Left forelimb (tissue), 1 donor: ENCODE results near the gene TSPAN4.

Experiments used
- DNase-seq: peaks from one replicate; pipeline ENCODE4 v3.0.0-alpha.2; 2018; ENCODE audit warnings: low spot score

The TSPAN4 gene

DNA sequence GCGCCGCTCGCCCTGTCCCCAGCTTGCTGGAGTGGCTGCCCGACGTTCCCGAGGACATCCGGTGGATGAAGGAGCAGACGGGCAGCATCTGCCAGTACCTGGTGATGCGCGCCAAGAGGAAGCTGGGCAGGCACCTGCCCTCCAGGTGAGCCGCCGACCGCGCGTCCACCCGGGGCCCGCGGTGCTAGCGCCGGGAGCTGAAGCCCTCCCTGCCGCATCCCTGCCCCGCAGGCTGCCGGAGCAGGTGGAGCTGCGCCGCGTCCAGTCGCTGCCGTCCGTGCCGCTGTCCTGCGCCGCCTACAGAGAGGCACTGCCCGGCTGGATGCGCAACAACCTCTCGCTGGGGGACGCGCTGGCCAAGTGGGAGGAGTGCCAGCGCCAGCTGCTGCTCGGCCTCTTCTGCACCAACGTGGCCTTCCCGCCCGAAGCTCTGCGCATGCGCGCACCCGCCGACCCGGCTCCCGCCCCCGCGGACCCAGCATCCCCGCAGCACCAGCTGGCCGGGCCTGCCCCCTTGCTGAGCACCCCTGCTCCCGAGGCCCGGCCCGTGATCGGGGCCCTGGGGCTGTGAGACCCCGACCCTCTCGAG is 18.3 kb upstream of the TSPAN4 start:
- no peak for DNase-seq

DNA sequence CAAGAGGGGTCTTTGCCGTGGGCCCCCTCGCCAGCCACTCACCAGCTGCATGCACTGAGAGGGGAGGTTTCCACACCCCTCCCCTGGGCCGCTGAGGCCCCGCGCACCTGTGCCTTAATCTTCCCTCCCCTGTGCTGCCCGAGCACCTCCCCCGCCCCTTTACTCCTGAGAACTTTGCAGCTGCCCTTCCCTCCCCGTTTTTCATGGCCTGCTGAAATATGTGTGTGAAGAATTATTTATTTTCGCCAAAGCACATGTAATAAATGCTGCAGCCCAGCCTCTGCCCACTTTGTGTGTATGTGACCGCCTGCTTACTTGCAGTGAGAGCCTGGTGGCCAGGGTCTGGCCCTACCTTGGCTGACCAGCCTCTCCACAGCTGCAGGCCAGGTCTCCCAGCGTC is 17.7 kb upstream of the TSPAN4 start:
- no peak for DNase-seq

DNA sequence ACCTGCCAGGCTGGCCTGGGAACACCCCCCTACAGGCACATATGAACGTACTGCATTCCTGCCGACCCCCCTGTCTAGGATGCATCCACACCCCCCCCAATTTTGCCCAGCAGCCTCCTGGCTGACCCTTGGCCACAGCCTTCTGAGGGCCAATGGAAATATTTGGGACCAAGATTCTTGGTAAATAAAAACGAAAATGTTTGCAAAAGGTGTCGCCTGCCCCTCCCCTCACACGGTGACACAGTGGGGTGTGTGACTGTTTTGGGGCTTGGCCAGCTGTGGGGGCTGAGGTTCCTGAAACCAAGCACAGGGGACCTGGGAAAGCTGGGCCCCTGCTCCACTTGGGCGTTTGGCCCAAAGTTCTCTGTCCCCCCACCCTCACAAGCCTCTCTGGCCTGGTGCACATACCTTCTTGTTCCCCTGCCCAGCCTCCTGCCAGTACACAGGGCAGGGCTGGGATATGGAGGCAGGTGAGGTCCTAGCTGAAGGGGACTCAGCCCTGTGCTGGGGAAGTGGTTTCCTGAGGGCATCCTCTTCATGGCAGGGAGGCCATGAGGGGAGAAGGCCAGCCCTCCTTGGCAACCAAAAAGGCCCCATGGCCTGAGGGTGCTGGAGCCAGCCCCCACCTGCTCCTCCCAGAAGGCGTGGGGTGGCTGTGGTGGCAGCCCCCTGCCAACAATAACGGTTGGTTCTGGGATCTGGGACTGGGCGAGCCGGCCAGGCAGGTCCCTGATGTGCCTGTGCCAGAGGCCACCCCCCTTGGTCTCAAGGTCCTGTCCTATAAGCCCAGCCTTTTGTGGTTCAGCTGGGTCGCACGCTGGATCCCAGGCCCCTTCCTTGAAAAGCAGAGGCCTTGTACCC is 17.1 kb upstream of the TSPAN4 start:
- DNase-seq, result no peak

DNA sequence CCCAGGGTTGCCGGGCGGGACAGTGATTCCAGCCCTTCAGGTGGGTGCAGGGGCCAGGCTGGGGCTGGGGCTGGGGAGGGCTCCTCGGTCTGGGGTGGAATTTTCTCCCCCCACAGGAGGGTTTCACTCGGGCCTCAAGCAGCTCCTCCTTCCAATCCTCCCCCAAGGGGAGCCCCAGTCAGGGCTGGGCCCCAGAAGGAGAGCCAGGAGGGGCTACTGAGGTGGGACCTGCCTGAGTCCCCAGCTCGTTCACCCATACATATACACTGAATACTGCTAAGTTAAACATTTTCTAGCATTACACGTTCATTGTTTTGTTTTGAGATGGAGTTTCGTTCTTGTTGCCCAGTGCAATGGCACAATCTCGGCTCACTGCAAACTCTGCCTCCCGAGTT is 16.4 kb upstream of the TSPAN4 start:
- DNase-seq, result no peak

DNA sequence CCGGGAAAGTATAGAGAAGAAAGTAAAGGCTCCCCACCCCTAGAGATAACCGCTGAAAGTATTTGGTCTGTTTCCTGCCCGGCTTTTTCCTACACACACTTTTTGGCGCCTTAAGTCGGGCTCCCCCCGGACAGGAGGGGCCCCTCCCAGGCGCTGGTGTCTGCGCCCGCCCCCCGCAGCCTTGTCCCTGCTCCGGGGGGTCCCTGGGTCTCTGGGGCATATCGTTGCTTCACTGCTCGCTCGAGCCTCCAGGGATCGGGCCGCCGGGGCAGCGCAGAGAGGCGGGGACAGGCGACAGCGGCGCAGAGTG is 15.9 kb upstream of the TSPAN4 start:
- DNase-seq, result no peak

DNA sequence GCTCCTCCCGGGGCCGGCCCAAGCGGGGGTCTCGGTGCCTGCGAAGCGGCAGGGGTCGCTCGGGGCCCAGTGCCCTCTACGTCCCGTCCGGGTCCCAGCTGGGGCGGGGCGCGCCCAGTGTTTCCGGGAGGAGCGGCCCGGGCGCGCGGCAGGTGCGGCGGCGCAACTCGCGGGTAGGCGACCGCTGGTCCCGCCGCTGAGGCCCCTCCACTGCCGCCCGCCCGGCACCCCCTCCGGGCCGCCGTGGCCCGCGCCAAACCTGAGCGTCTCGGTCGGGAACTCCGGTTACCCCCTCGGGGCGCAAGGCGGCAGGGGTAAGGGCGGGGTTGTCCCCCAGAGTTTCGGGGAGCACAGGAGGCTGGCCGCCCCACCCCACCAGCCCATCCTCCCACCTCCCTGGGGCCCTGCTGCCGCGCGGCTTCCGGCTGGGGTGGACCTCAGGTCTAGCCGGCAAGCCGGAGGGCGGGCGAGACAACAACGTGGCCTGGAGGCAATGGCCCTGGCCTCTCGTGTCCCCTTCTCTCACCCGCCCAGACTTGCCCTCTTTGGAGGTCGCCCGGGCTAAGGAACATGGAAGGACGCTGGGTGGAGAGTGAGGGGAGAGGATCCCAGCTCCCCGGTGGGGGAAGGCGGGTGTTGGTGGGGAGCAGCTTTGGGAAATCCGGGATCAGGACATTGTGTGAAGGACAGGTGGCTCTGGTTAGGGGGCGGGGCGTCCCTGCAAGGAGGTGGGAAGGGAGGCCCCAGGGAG is 15.3 kb upstream of the TSPAN4 start:
- no peak for DNase-seq

DNA sequence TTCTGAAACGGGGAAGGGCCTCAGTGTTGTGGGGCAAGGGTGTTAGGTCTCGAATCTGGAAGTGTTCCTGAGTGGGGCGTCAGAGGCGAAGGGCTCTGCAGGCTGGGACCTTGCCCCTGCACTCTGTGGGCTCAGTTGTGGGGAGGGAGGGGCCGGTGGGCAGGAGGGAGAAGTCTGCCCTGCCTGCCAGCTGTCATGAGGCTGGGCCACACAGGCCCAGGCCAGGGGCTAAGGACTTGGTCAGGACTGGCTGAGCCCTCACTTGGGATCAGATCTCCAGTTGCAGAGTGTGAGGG is 14.8 kb upstream of the TSPAN4 start, which contains the start of gene CRACR2B:
TSS of gene CRACR2B (plus strand) at position 23 of the 296 bp plus-strand sequence. CDS start 689 bp downstream, outside the sequence.
- DNase-seq, result no peak

DNA sequence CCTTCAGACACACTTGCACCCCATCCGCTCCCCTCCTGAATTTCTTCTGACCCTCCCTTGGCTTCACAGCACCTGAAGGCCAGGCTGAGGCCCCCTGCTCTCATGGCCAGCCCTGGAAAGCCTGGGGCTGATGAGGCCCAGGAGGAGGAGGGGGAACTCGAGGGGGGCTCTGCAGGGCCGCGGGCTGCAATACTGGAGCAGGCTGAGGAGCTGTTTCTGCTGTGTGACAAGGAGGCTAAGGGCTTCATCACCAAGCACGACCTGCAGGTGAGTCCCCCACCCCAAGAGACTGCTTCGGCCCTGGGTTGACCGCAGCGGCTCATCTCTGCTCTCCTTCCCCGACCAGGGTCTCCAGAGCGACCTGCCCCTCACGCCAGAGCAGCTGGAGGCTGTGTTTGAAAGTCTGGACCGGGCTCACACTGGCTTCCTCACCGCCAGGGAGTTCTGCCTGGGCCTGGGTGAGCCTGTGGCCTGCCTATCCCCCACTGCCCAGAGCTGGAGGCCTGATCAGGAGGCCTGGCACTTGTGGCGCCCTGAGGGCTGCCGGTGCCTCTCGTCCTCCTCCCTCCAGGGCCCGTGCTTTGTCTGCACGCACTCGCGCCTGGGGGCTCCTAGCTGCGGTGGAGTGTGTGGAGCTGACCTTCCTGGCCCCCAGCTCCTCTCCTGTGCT is 14.0 kb upstream of the TSPAN4 start:
- DNase-seq, result no peak

DNA sequence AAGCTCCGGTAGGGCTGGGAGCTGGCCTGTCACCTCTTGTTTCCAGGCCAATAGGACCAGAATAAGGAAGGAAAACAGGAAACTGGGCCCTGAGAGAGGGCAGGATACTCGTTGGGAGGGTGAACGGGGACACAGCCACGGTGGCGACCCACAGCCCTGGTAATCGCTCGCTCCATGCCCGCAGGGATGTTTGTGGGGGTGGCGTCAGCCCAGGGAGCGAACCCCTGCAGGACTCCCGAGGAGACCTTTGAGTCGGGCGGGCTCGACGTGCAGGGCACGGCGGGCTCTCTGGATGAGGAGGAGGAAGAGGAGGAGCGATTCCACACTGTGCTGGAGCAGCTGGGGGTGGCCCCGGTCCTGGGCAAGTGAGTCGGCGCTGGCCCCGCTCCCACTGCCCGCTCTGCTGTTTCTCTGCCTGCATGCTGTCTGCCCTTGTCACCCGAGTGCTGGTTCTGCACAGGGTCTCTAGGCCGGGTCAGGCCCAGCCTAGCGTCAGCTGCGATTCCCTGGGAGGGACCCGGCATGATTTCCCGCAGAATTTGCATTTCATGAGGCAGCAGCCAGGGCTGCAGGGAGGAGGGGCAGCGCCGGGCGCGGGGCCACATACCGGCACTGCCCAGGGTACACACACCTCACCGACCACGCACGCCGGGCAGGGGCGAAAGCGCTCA is 13.3 kb upstream of the TSPAN4 start:
- no peak for DNase-seq

DNA sequence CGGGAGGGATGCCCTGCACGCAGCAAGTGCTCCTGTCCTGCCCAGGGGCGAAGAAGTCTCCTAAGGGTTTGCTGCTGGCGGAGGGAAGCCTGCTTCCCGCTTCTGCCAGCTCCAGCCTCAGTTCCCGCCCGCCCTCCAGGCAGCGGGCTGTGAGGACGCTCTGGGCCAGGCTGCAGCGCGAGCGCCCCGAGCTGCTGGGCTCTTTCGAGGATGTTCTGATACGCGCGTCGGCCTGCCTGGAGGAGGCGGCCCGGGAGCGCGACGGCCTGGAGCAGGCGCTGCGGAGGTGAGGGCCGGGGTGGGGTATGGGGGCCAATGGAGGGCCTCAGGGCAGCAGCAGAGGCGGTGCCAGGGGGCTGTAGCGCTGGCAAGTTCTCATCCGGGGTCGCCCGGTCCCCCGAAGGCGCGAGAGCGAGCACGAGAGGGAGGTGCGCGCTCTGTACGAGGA is 12.8 kb upstream of the TSPAN4 start:
- DNase-seq, result no peak

DNA sequence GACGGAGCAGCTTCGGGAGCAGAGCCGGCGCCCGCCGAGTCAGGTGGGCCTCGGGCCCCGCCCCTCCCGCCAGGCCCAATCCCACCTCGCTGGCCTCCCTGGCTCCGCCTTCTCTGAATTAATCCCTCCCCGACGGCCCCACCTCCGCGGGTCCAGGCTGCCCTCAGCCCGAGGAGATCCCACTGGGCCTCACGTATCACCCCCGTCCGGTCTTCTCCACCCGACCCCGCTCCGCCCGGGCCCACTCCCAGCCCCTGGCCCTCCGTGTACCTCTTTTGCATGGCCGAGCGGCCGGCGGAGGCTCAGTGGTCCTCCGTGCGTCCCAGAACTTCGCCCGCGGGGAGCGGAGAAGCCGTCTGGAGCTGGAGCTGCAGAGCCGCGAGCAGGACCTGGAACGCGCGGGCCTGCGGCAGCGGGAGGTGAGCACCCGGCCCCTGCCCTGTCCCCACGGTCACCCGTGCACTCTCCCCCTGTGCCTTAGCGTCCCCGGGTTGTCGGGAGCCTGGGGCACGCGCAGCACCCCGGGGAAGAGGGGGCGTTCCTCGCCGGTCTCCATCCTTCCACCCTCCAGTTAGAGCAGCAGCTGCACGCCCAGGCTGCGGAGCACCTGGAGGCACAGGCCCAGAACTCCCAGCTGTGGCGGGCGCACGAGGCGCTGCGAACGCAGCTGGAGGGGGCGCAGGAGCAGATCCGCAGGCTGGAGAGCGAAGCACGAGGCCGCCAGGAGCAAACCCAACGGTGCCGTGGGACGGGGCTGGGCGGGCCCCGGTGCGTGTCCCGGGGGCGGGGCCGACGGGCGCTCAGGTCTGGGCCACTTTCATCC is 12.1 kb upstream of the TSPAN4 start:
- DNase-seq, result no peak

DNA sequence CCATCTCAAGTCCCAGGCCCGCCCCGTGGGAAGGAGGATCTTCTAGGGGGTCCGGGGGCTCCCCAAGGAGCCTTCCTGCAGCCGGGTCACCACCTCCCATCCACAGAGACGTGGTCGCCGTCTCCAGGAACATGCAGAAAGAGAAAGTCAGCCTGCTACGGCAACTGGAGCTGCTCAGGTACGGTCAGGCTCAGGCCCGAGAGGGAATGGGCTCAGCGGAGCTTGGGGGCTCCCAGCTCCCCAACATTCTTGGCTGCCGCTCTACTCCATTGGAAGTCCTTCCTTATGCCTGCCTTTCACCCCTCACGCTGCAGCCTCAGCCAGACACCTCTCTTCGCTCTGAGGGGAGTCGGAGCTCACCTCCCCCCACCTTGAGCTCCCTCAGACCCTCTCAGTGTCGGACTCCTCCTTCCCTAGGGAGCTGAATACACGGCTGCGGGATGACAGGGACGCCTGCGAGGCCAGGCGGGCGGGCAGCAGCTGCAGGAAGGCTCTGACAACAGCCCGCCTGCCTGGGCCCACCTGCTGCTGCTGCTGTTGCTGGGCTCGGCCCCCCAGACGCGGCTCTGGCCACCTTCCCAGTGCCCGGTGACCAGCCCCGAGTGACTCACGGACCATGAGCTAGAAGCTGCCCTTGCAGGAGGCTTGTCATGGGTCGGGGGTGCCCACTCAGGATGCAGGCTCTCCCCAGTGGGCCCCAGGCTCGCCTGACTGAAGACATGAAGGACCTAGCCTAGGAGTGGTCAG is 11.4 kb upstream of the TSPAN4 start:
- DNase-seq, result no peak

DNA sequence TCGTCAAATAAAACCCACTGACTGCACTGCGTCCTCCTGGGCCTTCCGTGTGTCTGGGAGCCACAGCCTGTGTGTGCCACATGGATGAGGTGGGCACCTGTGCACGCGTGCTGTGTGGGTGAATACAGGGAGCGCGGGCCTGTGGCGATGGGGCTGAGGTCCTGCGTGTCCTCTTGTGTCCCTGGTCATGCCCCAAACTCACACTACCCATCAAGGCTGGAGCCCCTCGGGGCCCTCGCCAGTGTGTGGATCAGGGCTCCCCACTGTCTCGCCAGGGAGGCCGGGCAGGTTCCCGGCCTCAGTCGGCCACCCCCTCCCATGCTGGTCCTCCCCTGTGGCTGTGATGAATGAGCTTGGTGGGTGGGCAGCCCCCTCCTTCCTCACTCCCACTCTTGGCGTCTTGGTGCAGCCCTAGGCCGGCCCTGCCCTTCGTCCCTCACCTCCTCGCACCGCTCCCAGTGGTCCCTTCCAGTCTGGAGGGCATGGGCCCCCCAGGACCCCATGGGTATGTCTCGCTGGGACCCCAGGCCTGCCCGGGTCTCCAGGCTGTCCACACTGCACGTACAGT is 10.6 kb upstream of the TSPAN4 start:
- DNase-seq, result no peak

DNA sequence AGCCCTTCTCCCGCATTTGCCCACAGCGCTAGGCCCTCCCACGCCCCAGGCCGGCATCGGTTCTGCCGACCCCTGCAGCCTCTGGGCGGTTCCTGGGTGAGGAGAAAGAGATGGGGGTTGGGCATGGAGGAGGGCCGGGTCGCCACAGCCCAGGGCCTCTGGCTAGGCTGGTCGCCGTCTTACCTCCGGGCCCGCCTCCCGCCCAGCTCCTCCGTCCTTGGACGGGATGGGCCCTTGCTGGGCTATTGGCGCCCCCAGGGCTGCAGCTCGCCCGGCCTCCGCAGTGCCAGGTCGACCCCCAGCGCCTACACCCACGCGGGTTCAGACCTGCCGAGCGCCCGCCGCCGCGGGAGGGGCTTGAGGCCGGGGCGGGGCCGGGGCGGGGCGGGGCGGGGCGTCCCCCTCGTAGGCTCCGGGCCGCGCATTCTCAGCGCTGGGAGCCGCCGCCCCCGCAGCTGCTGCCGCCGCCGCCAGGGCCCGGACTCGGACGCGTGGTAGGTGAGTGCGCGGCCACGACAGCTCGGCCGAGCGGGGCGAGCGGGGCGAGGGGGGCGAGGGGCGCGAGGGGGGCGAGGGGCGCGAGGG is 10.0 kb upstream of the TSPAN4 start, which contains the start of gene CD151:
TSS of gene CD151 (plus strand) at position 424 of the 585 bp plus-strand sequence. CDS start 3,118 bp downstream, outside the sequence.
- DNase-seq, result no peak

DNA sequence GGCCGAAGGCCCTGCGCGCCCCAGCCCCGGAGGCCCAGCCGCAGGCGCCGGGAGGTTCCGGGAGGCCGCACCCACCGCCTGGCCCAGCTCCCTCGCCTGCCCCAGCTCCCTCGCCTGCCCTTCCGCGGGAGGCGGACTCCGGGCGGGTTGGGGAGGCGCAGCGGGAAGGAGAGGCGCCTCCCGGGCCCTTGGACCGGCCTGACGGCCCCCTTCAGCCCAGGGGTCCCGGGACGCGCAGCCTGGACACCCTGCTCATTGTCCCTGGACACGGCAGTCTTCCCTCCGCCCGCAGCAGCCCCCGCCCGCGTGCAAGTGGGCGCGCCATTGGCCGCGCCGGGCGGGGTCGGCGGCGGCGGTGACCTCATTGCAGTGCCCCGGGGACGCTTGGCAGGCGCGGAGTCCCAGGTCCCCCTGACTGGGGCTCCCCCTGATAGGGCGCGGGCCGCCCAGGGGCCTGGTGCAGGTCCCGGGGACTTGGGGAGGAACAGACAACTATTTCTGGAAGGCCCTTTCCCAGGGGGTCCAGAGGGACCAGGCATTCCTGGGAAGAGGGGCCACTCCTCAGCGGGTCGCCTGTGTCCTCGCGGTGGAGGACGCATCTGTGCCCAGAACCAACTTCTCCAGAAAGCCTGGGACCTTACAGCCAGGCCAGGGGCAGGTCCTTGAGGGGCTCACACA is 9.4 kb upstream of the TSPAN4 start:
- no peak for DNase-seq

DNA sequence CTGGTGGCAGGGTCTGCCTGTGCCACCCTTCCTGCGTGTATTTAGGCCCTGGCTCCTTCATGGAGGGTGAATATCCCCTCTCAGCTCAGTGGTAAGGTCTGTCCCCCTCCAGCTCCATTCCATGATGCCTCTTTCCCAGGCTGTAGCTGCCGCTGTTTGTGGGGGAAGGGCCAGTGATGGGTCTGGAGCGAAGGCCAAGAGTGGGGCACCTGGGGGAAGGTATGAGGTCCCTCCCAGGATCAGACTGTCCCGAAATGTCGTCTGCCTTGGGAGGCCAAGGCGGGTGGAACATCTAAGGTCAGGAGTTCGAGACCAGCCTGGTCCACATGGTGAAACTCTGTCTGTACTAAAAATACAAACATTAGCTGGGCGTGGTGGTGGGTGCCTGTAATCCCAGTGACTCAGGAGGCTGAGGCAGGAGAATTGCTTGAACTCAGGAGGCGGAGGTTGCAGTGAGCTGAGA is 8.8 kb upstream of the TSPAN4 start:
- no peak for DNase-seq

DNA sequence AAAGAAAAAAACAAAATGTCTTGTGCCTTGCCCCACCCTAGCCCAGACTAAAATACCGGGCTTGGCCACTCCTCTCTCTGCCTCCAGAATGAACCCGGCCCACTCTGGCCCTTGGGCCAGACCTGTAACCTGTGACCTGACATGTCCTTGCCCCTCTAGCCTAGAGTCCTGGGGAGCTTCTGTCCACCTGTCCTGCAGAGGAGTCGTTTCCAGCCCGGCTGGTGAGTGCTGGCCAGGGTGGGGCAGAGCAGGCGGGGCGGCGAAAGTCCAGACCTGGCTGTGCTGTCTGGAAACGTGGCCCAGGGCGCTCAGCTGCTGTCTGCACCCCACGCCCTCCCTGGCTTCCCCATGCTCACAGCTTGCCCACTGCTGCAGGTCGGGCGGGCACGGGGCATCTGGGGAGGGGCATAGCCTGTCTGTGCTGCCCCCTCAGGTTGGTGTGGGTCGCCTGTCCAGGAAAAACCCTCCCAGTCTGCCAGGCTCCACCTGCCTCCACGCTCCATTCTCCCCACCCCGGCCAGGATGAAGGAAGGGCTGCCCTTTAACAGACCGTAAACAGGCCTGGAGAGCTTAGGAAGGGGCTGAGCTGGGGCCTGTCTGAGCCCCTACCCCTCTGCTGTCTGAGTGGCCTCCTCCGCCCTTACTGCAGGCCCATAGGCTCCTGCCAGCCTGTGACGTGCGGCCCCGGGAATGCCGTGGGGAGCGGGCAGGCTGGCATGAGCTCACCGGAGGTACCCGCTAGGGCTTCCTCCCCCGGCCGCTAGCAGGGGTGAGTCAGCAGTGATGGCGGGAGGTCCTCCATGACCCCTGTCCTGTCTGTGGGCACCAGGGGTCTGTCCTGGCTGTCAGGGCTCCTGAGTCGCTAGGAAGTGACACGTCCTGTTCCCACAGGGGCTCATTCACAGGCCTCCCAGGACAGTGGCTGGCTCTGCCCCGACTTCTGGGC is 8.0 kb upstream of the TSPAN4 start:
- DNase-seq, result no peak

DNA sequence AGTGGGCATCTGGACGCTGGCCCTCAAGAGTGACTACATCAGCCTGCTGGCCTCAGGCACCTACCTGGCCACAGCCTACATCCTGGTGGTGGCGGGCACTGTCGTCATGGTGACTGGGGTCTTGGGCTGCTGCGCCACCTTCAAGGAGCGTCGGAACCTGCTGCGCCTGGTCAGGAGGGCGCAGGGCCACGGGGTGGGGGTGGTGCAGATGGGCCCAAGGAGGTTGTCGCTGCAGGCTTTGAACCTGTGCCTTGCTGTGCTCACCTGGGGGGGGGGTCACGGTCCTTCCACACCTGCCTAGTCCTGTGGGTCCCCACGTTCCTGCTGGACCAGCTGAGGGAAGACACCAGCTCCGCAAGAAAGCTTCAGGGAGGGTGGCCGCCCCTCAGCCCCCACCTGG is 6.4 kb upstream of the TSPAN4 start:
- DNase-seq, result no peak
